ENCODE results near the gene VAT1L.

The VAT1L gene

GRCh38 chr16:77784441-77785372, 3.7 kb upstream of the VAT1L start:
- DNase-seq: no peak

DNA sequence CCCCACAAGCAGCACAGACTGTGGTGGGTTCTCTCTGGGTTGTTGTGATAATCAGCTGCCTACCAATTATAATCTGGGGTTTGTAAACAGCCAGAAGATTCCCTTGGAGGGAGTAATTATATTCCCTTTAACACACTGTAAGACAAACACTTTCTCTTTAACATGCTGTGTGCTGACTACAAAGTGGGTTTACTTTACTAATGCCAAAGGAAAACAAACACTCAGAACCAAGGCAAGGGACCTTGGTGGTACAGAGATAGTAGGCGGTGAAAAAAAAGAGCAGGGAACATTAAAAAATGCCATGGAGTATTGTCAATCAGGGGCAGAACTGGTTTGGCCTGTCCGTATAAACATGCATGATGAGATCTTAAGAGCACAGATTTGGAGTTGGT, 3.0 kb upstream of the VAT1L start:
- no peak for DNase-seq

DNA sequence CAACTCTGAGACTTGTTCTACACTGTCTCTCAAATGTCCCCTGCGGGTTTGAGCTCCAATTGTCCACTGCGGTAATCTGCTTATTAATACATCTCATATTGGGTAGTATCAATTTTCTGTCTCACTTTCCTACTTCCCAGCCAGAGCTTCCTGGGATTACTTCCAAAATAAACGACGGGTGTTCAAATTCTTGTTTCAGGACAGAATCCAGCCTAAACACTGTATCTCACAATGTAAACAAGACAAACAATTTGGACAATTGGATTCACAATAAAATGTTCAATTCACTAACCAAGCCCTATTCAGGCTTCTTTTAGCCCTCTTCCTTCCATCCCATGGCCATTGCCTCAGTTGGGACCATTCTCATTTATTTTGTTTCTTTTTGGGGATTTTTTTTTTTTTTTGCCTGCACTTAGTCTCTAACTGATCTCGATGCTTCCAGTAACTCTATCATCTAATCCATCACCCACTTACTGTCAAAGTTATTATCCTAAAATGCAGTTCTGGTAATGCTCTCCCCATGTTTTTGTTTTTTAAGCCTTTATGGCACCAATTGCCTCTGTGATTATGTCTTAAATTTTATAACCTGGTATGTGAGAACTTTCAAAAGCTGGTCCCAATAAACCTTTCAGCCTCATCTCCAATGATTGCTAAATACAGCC, 2.0 kb upstream of the VAT1L start:
- no peak for DNase-seq

DNA sequence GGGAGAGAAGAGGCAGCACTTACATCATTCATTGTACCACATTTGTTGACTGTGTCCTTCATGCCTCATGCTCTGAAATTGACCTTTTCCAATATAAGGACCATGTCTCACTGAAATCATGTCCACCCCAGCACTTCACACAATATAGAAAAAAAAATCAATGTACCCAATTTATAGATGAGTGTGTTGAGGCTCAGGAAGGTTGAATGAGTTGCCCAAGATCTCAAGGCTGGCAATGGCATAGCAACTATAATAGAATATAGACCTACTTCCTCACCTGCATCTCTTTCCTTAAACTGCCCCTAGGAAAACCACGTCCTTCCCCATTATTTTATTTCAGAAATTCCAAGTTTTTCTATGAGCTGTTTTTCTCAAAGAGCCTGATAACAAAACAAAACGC, 912 bp upstream of the VAT1L start:
- no peak for DNase-seq

- no peak for DNase-seq
Measured at GRCh38 chr16:77789085-77790008, 983 bp downstream of the VAT1L start.

- no peak for DNase-seq
Measured at GRCh38 chr16:77790009-77790372, 1.6 kb downstream of the VAT1L start.

- no peak for DNase-seq
Measured at GRCh38 chr16:77790912-77791311, 2.5 kb downstream of the VAT1L start.

DNA sequence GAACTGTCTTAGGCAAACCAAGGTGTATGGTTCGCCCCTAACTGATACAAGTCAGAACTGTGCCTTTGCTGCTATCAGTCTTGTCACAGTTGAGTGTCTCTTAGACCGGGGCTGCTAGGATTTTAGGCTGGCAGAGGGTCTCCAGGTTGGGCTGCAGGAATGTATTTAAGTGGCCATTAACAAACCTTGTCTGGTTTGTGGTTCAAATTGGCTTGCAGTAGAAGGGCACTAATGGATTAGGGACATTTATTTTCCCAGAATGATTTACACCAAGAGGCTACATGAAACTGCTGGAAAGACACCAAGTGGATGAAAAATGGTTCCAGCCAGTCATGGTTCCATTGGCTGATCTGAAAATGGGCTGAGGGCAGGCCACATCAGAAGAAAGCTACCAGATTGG, 5.1 kb downstream of the VAT1L start:
- DNase-seq: no peak

DNA sequence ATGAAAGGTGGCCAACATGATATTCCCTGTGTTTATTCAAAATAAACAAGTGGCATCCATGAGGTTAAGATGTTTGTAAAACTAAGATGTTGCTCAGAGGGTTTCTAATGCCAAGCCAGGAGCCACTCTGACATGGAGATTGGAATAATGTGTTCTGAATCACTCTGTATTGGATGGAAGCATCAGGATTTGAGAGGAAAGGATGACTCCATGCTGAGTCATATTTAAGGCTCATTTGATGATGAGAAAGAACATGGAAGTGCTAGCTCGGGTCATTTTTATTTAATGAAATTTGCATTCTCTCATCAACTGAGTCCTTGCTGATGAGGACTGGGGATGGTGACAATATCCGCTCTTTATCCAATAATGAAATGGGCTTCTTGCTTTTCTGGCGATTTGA, 6.2 kb downstream of the VAT1L start:
- no peak for DNase-seq

- no peak for DNase-seq
Measured at GRCh38 chr16:77801817-77802216, 13.5 kb downstream of the VAT1L start.

DNA sequence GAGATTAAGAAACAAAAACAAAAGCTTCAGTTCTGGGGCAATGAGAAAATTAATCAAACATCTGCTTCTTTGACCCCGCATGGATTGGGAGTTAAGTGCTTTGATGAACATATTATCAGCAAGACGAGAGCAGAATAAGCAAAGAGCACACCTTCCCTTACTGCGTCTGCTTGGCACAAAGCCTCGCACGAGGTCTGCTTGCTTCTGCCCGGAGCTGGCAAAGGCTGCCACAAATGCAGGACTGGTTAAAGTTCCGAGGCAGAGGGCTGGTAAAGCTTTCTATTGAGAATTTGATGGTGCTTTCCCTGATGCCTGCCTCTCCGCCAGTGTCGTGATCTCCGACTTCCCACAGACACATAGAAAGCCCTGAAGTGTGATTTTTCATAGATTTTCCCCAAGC, 17.0 kb downstream of the VAT1L start:
- DNase-seq: no peak

GRCh38 chr16:77807021-77807420, 18.7 kb downstream of the VAT1L start:
- no peak for DNase-seq

DNA sequence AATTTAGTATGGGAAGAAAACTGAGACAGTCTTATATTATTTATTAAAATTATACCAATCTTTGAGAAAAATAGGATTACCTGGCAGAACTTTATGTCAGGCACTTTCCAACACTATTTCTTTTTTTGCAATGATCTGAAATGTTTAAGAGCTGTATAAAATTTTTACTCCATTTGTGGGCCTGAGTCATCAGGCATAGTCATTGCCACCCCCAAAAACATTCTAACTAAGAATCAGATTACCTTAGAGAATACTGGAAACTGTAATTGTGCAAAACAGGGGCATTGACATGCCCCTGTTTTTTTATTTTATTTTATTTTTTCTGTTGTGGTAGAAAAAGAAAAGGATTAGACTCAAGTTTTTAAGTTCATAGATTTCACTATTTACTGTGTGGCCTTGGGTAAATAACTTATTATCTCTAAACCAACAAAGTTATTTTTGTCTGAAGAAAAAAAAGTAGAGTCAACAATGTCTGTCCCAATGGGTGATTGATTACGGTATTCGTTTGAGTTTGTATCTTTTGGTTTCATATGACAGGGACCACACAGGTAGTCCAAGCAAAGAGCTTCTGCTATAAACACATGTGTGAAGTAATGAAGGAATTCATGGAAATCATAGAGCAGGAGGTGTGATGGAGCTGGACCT, 24.6 kb downstream of the VAT1L start:
- no peak for DNase-seq

GRCh38 chr16:77816293-77816692, 27.9 kb downstream of the VAT1L start:
- DNase-seq: no peak

DNA sequence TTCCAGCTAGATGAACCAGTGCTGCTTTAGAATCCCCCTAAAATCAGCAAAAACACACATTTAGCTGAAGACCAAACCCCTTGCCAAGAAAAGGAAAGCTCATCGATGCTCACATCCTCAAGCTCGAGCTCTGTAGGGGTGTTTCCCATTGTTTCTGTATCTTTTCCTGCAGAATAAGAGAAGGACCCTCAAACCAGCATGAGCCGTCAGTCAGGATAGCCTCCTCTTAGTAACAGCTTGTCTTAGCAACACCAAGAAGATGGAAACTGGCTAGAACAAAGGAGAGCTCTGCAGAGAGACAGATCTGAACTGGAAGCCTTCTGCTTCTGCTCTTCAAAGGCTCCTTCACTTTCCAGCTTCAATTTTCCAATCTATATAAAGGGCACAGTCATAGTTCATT, 32.0 kb downstream of the VAT1L start:
- no peak for DNase-seq

- no peak for DNase-seq
Measured at GRCh38 chr16:77822661-77823060, 34.3 kb downstream of the VAT1L start.

DNA sequence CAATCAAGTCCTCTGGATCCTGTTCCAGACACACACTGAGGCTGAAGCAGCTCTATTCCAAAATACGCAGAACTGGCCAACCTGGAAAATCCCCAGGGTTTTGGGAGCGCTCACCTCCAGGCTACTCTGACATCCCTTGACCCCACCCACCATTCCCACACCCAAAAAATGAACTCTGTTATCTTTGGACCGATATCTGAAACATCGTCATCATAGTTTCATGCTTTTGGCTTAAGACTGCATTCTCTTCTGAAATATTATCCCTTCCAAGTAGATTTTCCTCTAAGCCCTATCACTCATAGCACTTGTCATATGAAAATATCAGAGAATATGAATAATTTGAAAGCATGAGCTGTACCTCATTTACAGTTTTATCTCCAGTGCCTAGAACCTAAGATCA, 34.7 kb downstream of the VAT1L start:
- DNase-seq: no peak

- no peak for DNase-seq
Measured at GRCh38 chr16:77825196-77825595, 36.8 kb downstream of the VAT1L start.

DNA sequence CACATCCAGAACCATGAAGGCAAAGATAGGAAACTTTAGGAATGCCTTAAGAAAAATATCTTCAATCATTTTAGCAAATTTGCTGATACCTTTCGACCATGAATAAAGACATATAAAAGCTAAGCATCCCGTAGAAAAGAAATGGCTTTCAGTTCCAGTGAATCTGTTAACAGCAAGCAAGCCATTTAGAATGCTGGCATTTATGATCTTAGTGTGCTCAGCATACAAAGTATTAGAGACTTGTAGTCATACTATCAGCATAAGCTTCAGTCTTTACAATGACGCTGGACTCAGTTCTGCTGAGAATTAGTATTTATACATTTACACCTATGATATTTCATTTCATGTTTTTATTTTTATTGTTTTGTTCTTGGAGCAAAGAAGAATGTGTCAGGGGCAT, 38.7 kb downstream of the VAT1L start:
- DNase-seq: no peak

DNA sequence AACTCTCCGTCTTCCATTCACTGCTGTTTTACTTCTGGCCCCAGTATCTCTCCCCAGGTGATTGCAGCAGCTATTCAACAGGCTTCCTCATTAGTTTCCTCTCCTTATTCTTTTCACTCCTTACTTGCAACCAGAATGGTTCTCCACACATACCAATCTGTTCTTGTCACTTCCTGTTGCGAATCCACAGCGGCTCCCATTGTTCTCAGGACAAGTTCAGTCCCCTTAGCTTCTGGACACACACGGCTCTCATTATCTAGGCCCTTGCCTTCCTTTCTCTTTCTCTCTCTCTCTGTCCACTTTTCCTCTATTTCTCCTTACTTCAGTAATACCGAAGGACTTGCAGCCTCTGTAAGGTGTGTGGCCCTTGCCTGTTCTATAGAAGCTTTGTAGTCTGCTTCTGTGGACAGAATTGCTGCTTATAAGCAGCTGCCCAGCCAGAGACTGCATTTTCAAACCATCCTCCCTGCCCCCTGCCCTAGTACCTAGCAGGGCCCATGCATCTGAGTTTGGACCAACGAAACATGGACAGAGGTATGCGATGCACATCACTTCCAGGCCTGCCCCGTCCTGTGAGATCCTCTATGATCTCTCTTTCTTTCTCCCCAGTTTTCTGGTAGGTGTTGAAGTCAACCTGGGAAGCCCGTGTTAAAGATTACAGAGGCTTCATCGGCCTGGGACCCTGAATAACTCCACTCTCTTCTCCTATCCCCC, 45.7 kb downstream of the VAT1L start:
- DNase-seq: no peak

GRCh38 chr16:77834635-77835540, 46.5 kb downstream of the VAT1L start:
- no peak for DNase-seq
